ENCODE results near the gene CDH24. TPM values are rescaled to one million over a fixed set of nuclear protein-coding genes. Genes with fewer than 3 reads are reported as not detected.
A peak's percentile ranks its signal among the peaks of the same experiment; 100 is the strongest.

Gene CDH24
- total RNA-seq: 1 to 10 TPM; 2.0 to 8.0 (median 4.2) TPM

- Histone ChIP-seq H3K4me1 (peaks cover 21 to 26% (median 23%) of the 10 kb centered on the region in 4 donors), H3K27me3 (no peaks in the 10 kb centered on the region), H3K36me3 (peaks cover 23 to 40% (median 35%) of the 10 kb centered on the region in 4 donors), H3K27ac (peak within 1 kb of the TSS; percentile 52 to 82 (median 62)), H3K4me3 (peak within 1 kb of the TSS; percentile 30 to 88 (median 76)), H3K9me3 (no peaks in the 10 kb centered on the region)
- peak; percentile 17 to 84 for ATAC-seq (ENCODE audit: low FRiP score in 2 of 2)
- no peak for TF ChIP-seq CTCF (IDR thresholded peaks at IDR 0.05)
- peak in 1 of 4 donors; percentile 25 for TF ChIP-seq POLR2A (IDR thresholded peaks at IDR 0.05)
- TF ChIP-seq EP300 (IDR thresholded peaks at IDR 0.05): no peak
- TF ChIP-seq POLR2AphosphoS5 (IDR thresholded peaks at IDR 0.05): no peak
- peak; percentile 74 to 93 for DNase-seq
- WGBS, 2 donors: 3 to 5% methylated on average over 23 to 34 of the region's 73 CpGs
Observed at GRCh38 chr14:23056956-23057756, at the start of gene CDH24. CDH24 (minus strand) TSS chr14:23057520; CDS start chr14:23055733, 1,787 bp downstream.

- Histone ChIP-seq H3K27ac (peak overlapping the region in 1 of 4 donors; percentile 5), H3K9me3 (no peaks in the 10 kb centered on the region), H3K36me3 (no peaks in the 10 kb centered on the region), H3K4me3 (no peak overlapping the region), H3K4me1 (peaks cover 0 to 14% (median 7%) of the 10 kb centered on the region in 4 donors), H3K27me3 (no peaks in the 10 kb centered on the region)
- DNase-seq (no peak), ATAC-seq (ENCODE audit: low FRiP score in 2 of 2) (no peak)
- TF ChIP-seq EP300 (IDR thresholded peaks at IDR 0.05): no peak
- TF ChIP-seq CTCF (IDR thresholded peaks at IDR 0.05): no peak
- TF ChIP-seq POLR2AphosphoS5 (IDR thresholded peaks at IDR 0.05): no peak
- TF ChIP-seq POLR2A (IDR thresholded peaks at IDR 0.05): no peak
Observed at GRCh38 chr14:23106747-23107045, 49.4 kb upstream of the CDH24 start.

- Histone ChIP-seq H3K4me1 (peaks cover 0 to 14% (median 7%) of the 10 kb centered on the region in 4 donors), H3K4me3 (no peak overlapping the region), H3K27me3 (no peaks in the 10 kb centered on the region), H3K36me3 (no peaks in the 10 kb centered on the region), H3K9me3 (no peaks in the 10 kb centered on the region), H3K27ac (peak overlapping the region in 1 of 4 donors; percentile 5)
- TF ChIP-seq POLR2AphosphoS5 (IDR thresholded peaks at IDR 0.05) (no peak), EP300 (IDR thresholded peaks at IDR 0.05) (no peak)
- ATAC-seq (ENCODE audit: low FRiP score in 2 of 2) (no peak), DNase-seq (no peak)
- 75 to 88% methylated on average over 4 of the region's 4 CpGs for WGBS, 2 donors
Observed at GRCh38 chr14:23105348-23105824, 48.1 kb upstream of the CDH24 start.

GRCh38 chr14:23104591-23105347, 47.4 kb upstream of the CDH24 start, which contains the start of gene CIROP:
CIROP (minus strand) TSS chr14:23104989; CDS start chr14:23104920, 69 bp downstream.
- DNase-seq: no peak
- Histone ChIP-seq H3K9me3 (no peaks in the 10 kb centered on the region), H3K4me1 (peaks cover 0 to 16% (median 7%) of the 10 kb centered on the region in 4 donors), H3K27me3 (no peaks in the 10 kb centered on the region), H3K36me3 (no peaks in the 10 kb centered on the region), H3K4me3 (no peak within 1 kb of the TSS), H3K27ac (peak within 1 kb of the TSS in 1 of 4 donors; percentile 5)
- WGBS, 2 donors: 72 to 76% methylated on average over 11 of the region's 11 CpGs
- no peak for ATAC-seq (ENCODE audit: low FRiP score in 2 of 2)
- TF ChIP-seq POLR2AphosphoS5 (IDR thresholded peaks at IDR 0.05) (no peak), POLR2A (IDR thresholded peaks at IDR 0.05) (no peak), EP300 (IDR thresholded peaks at IDR 0.05) (no peak)

- no peak overlapping the region for H3K4me3 ChIP-seq
- no peak overlapping the region for H3K27ac ChIP-seq
- peaks cover 0 to 18% (median 7%) of the 10 kb centered on the region in 4 donors for H3K4me1 ChIP-seq
- no peaks in the 10 kb centered on the region for H3K27me3 ChIP-seq
- peaks cover 0 to 5% (median 0%) of the 10 kb centered on the region in 4 donors for H3K36me3 ChIP-seq
- 86 to 90% methylated on average over 6 of the region's 6 CpGs for WGBS, 2 donors
- no peak for TF ChIP-seq POLR2A (IDR thresholded peaks at IDR 0.05)
- TF ChIP-seq CTCF (IDR thresholded peaks at IDR 0.05): no peak
- no peak for TF ChIP-seq EP300 (IDR thresholded peaks at IDR 0.05)
- no peak for TF ChIP-seq POLR2AphosphoS5 (IDR thresholded peaks at IDR 0.05)
- H3K9me3 ChIP-seq: no peaks in the 10 kb centered on the region
- ATAC-seq (ENCODE audit: low FRiP score in 2 of 2) (no peak), DNase-seq (no peak)
Observed at GRCh38 chr14:23104070-23104590, 46.8 kb upstream of the CDH24 start.

Data from upper lobe of left lung (tissue), 6 donors.